ENCODE results near the gene PPP1CB. TPM values are rescaled to one million over a fixed set of nuclear protein-coding genes. Genes with fewer than 3 reads are reported as not detected.
A peak's percentile ranks its signal among the peaks of the same experiment; 100 is the strongest.

Gene PPP1CB
- total and polyA plus RNA-seq, 12 donors: 81.8 to 525 (median 418) TPM

DNA sequence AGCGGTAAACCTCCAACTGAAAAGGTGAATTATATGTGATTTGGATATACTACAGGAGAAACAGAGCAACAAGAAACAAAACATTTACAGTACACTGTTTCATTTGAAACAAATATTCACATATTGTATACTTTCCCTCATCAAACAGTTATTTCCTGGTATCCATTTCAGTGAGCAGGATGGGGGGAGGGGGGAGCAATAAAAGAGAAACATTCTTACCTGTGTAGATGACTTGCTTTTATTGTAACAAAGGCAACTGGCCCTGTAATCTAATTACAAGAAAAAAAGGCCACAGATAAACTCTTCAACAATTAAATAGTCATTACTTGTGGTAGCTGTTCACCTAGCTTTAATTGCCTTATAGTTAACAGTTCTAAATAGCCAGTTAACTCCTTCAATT is 3.9 kb upstream of the PPP1CB start:
- H3K36me3 ChIP-seq: no peaks in the 10 kb centered on the region
- intact Hi-C loops (cut with DNase I): no loop called here
- WGBS, 2 donors: 98 to 100% methylated on average over 1 of the region's 1 CpG

DNA sequence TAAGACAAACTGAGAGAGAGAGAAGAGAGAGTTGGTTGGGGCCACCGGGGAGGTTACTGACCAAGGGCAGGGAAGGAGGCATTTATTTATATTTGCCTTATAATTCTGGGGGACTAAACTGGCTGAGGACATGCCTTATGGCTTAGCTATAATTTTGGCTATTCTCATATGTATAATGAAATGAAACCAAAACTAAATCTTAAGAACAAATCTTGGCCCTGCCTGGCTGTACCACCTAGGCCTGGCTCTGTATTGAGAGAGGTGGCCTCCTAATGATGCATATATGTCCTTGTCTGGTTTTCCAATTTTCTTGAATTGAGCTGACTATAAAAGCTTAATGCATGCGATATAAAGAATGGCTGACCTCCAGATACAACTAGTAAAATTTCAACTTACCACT is 3.5 kb upstream of the PPP1CB start:
- Histone ChIP-seq H3K27me3 (no peaks in the 10 kb centered on the region), H3K4me1 (peaks cover 6 to 41% (median 19%) of the 10 kb centered on the region in 9 donors), H3K4me3 (no peak overlapping the region), H3K27ac (peak overlapping the region in 5 of 10 donors; percentile 12 to 30 (median 17)), H3K9me3 (no peaks in the 10 kb centered on the region), H3K36me3 (no peaks in the 10 kb centered on the region)
- DNase-seq: no peak
- TF ChIP-seq, protein P1, sequence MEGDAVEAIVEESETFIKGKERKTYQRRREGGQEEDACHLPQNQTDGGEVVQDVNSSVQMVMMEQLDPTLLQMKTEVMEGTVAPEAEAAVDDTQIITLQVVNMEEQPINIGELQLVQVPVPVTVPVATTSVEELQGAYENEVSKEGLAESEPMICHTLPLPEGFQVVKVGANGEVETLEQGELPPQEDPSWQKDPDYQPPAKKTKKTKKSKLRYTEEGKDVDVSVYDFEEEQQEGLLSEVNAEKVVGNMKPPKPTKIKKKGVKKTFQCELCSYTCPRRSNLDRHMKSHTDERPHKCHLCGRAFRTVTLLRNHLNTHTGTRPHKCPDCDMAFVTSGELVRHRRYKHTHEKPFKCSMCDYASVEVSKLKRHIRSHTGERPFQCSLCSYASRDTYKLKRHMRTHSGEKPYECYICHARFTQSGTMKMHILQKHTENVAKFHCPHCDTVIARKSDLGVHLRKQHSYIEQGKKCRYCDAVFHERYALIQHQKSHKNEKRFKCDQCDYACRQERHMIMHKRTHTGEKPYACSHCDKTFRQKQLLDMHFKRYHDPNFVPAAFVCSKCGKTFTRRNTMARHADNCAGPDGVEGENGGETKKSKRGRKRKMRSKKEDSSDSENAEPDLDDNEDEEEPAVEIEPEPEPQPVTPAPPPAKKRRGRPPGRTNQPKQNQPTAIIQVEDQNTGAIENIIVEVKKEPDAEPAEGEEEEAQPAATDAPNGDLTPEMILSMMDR (IDR thresholded peaks at IDR 0.05): no peak
- intact Hi-C loops (cut with DNase I): no loop called here
- WGBS, 2 donors: 95 to 98% methylated on average over 2 of the region's 2 CpGs
- ATAC-seq: no peak

More for the DNA sequence above, 3.9 kb upstream of the PPP1CB start:
- no peaks in the 10 kb centered on the region for H3K27me3 ChIP-seq
- H3K9me3 ChIP-seq: no peaks in the 10 kb centered on the region
- TF ChIP-seq, protein P1 (IDR thresholded peaks at IDR 0.05): no peak
- peak overlapping the region in 5 of 10 donors; percentile 12 to 30 (median 17) for H3K27ac ChIP-seq
- DNase-seq (no peak), ATAC-seq (no peak)
- peaks cover 6 to 41% (median 19%) of the 10 kb centered on the region in 9 donors for H3K4me1 ChIP-seq
- no peak overlapping the region for H3K4me3 ChIP-seq

DNA sequence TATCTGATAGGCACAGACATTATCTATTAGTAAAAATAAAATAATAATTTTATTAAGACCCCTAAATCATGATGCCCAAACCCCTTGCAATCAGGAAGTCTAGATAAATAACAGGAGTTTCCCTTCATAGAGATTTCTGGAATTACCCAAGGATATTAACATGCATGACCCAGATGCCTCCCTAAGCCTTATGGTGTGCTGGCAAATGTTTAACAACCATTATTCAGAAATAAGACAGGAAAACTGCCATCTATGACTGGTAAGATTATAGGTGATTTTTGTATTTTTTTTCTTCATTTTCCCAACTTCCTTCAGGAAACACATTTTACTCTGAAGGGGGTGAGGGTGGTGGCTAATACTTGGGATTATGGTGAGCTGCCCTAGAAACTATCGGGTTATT is 2.7 kb upstream of the PPP1CB start:
- Histone ChIP-seq H3K27ac (peak overlapping the region in 4 of 10 donors; percentile 27 to 100 (median 99)), H3K36me3 (no peaks in the 10 kb centered on the region), H3K4me3 (no peak overlapping the region), H3K4me1 (peaks cover 6 to 44% (median 24%) of the 10 kb centered on the region in 9 donors), H3K27me3 (no peaks in the 10 kb centered on the region), H3K9me3 (no peaks in the 10 kb centered on the region)
- intact Hi-C loops (cut with DNase I): no loop called here
- TF ChIP-seq, protein P1 (IDR thresholded peaks at IDR 0.05): no peak
- DNase-seq: no peak
- WGBS, 2 donors: 93 to 97% methylated on average over 1 of the region's 1 CpG
- no peak for ATAC-seq

DNA sequence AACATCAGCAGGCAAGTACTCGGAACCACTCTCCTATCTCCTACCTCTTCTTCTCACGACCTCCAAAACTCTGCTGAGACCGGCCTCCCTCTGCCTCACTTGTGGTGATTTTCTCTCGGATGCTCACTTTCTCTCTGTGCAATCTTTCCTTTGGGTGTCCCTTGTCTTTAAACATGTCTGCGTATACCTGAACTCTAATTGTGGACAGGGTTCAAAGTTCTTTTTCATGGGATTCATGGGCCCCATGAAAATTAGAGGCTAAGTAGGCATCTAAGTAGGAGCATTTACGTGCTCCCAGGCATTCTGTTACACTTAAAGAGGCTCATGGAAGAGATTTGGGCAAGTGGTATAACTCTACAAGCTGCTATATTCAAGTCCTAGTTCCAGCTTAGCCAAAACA is 2.1 kb upstream of the PPP1CB start:
- WGBS, 2 donors: 95 to 96% methylated on average over 6 of the region's 6 CpGs
- DNase-seq (no peak), ATAC-seq (no peak)
- peak overlapping the region in 9 of 10 donors; percentile 95 to 100 (median 100) for H3K27ac ChIP-seq
- H3K9me3 ChIP-seq: no peaks in the 10 kb centered on the region
- H3K4me1 ChIP-seq: peaks cover 6 to 50% (median 29%) of the 10 kb centered on the region in 9 donors
- H3K27me3 ChIP-seq: no peaks in the 10 kb centered on the region
- no peaks in the 10 kb centered on the region for H3K36me3 ChIP-seq
- H3K4me3 ChIP-seq: no peak overlapping the region
- intact Hi-C loops (cut with DNase I): no loop called here
- TF ChIP-seq, protein P1 (IDR thresholded peaks at IDR 0.05): no peak

All from heart right ventricle (tissue), 16 donors.